GM12878 (cell line): ENCODE results near the gene SCAMP4. TPM values are rescaled to one million over a fixed set of nuclear protein-coding genes. Genes with fewer than 3 reads are reported as not detected.

Experiments used
- polyA plus RNA-seq, 11 experiments: library from polyadenylated mRNA; depleted of rRNA in 4 of 11; unstranded in 6 of 11; stranded (reverse) in 5 of 11; fragments of >200 nt; fragmentation: Nextera tagmentation in 4 of 11; fragmentation: Illumina TruSeq in 1 of 11; extraction: Ambion mirVana in 4 of 11; extraction: Trizol in 1 of 11; gene quantifications; 1 replicate in 1 of 11; 2 replicates in 10 of 11; pipeline versions ENCODE4 v1.2.1 to v1.2.3, GENCODE V29; 2011 to 2016; ENCODE audit warnings: inconsistent platforms in 2 of 11, missing spikeins in 2 of 11, low read depth in 1 of 11
- total RNA-seq, 4 experiments: library from RNA; depleted of rRNA in 3 of 4; stranded (reverse); fragments of >200 nt in 3 of 4; fragmentation: Illumina TruSeq in 1 of 4; extraction: Trizol in 1 of 4; gene quantifications; 2 replicates each; pipeline versions ENCODE4 v1.2.1 to v1.2.3, GENCODE V29; 2013 to 2021

SCAMP4 gene
- total and polyA plus RNA-seq, 10 of the 15 experiments (the other 5 are each of a cell fraction or from before 2014, with no cell fraction given), result 0.63 to 34.7 (median 12.8) TPM

Other genes starting within 250 kb of the SCAMP4 start
Only the 7 nearest of the 12 such genes appear.
- 0.38 and 0.51 TPM in 2 replicates for gene ATP8B3, start 93.1 kb upstream of the SCAMP4 start, total RNA-seq (2014; rRNA removed)
- 0.36 and 0.74 TPM in 2 replicates for gene ATP8B3, start 93.1 kb upstream of the SCAMP4 start, total RNA-seq (2014; rRNA removed; fragmentation: Illumina TruSeq; extraction: Trizol)
- 1.0 and 1.7 TPM in 2 replicates for gene ATP8B3, start 93.1 kb upstream of the SCAMP4 start, total RNA-seq (2021)
- 0.86 and 1.6 TPM in 2 replicates for gene ATP8B3, start 93.1 kb upstream of the SCAMP4 start, polyA plus RNA-seq (2011; rRNA removed)
- gene ATP8B3, start 93.1 kb upstream of the SCAMP4 start, polyA plus RNA-seq (2014; fragmentation: Illumina TruSeq; extraction: Trizol), result 0.43 and 0.48 TPM in 2 replicates
- under 1 TPM; 0.13 to 0.34 TPM for gene ATP8B3, start 93.1 kb upstream of the SCAMP4 start, polyA plus RNA-seq (2014; fragmentation: Nextera tagmentation; extraction: Ambion mirVana)
- 0.76 and 1.3 TPM in 2 replicates for gene ATP8B3, start 93.1 kb upstream of the SCAMP4 start, polyA plus RNA-seq (2014; rRNA removed)
- gene ATP8B3, start 93.1 kb upstream of the SCAMP4 start, polyA plus RNA-seq (2016; fragmentation: Nextera tagmentation; extraction: Ambion mirVana), result 1 to 10 TPM in 1 of 2 experiments, under 1 TPM in 1; 0.54 to 1.0 TPM
- 5.2 and 11.7 TPM in 2 replicates for gene REXO1, start 56.9 kb upstream of the SCAMP4 start, total RNA-seq (2014; rRNA removed)
- gene REXO1, start 56.9 kb upstream of the SCAMP4 start, total RNA-seq (2014; rRNA removed; fragmentation: Illumina TruSeq; extraction: Trizol), result 6.4 and 8.5 TPM in 2 replicates
- gene REXO1, start 56.9 kb upstream of the SCAMP4 start, total RNA-seq (2021), result 38.1 and 45.2 TPM in 2 replicates
- gene REXO1, start 56.9 kb upstream of the SCAMP4 start, polyA plus RNA-seq (2011; rRNA removed), result 2.7 and 9.5 TPM in 2 replicates
- gene REXO1, start 56.9 kb upstream of the SCAMP4 start, polyA plus RNA-seq (2014; fragmentation: Illumina TruSeq; extraction: Trizol), result 4.0 and 8.2 TPM in 2 replicates
- under 1 TPM; 0.03 to 0.64 TPM for gene REXO1, start 56.9 kb upstream of the SCAMP4 start, polyA plus RNA-seq (2014; fragmentation: Nextera tagmentation; extraction: Ambion mirVana)
- 31.3 and 38.2 TPM in 2 replicates for gene REXO1, start 56.9 kb upstream of the SCAMP4 start, polyA plus RNA-seq (2014; rRNA removed)
- gene REXO1, start 56.9 kb upstream of the SCAMP4 start, polyA plus RNA-seq (2016; fragmentation: Nextera tagmentation; extraction: Ambion mirVana), result 1 to 10 TPM; 3.7 to 8.4 TPM
- gene KLF16, start 41.8 kb upstream of the SCAMP4 start, total RNA-seq (2014; rRNA removed), result 5.4 and 6.2 TPM in 2 replicates
- 2.2 and 2.6 TPM in 2 replicates for gene KLF16, start 41.8 kb upstream of the SCAMP4 start, total RNA-seq (2014; rRNA removed; fragmentation: Illumina TruSeq; extraction: Trizol)
- gene KLF16, start 41.8 kb upstream of the SCAMP4 start, total RNA-seq (2021), result 37.6 and 41.2 TPM in 2 replicates
- 0.89 and 1.6 TPM in 2 replicates for gene KLF16, start 41.8 kb upstream of the SCAMP4 start, polyA plus RNA-seq (2011; rRNA removed)
- gene KLF16, start 41.8 kb upstream of the SCAMP4 start, polyA plus RNA-seq (2014; fragmentation: Illumina TruSeq; extraction: Trizol), result 0.57 and 2.6 TPM in 2 replicates
- under 1 TPM; 0.03 to 0.24 TPM for gene KLF16, start 41.8 kb upstream of the SCAMP4 start, polyA plus RNA-seq (2014; fragmentation: Nextera tagmentation; extraction: Ambion mirVana)
- gene KLF16, start 41.8 kb upstream of the SCAMP4 start, polyA plus RNA-seq (2014; rRNA removed), result 13.4 and 13.7 TPM in 2 replicates
- 1 to 10 TPM; 2.1 to 2.5 TPM for gene KLF16, start 41.8 kb upstream of the SCAMP4 start, polyA plus RNA-seq (2016; fragmentation: Nextera tagmentation; extraction: Ambion mirVana)
- gene ABHD17A, start 19.9 kb upstream of the SCAMP4 start, total RNA-seq (2014; rRNA removed), result 109 and 126 TPM in 2 replicates
- gene ABHD17A, start 19.9 kb upstream of the SCAMP4 start, total RNA-seq (2014; rRNA removed; fragmentation: Illumina TruSeq; extraction: Trizol), result 5.6 and 7.0 TPM in 2 replicates
- gene ABHD17A, start 19.9 kb upstream of the SCAMP4 start, total RNA-seq (2021), result 72.6 and 77.6 TPM in 2 replicates
- gene ABHD17A, start 19.9 kb upstream of the SCAMP4 start, polyA plus RNA-seq (2011; rRNA removed), result 7.7 and 25.3 TPM in 2 replicates
- 0.87 and 2.5 TPM in 2 replicates for gene ABHD17A, start 19.9 kb upstream of the SCAMP4 start, polyA plus RNA-seq (2014; fragmentation: Illumina TruSeq; extraction: Trizol)
- under 1 TPM in 1 of 2 experiments, not detected in 1; 0.13 TPM for gene ABHD17A, start 19.9 kb upstream of the SCAMP4 start, polyA plus RNA-seq (2014; fragmentation: Nextera tagmentation; extraction: Ambion mirVana)
- gene ABHD17A, start 19.9 kb upstream of the SCAMP4 start, polyA plus RNA-seq (2014; rRNA removed), result 84.5 and 105 TPM in 2 replicates
- 10 to 100 TPM; 28.8 to 45.7 TPM for gene ABHD17A, start 19.9 kb upstream of the SCAMP4 start, polyA plus RNA-seq (2016; fragmentation: Nextera tagmentation; extraction: Ambion mirVana)
- gene ADAT3, start within 50 bp of the SCAMP4 start, total RNA-seq (2014; rRNA removed), result 3.8 and 5.6 TPM in 2 replicates
- gene ADAT3, start within 50 bp of the SCAMP4 start, total RNA-seq (2014; rRNA removed; fragmentation: Illumina TruSeq; extraction: Trizol), result 0.27 TPM in 1 of 2 replicates, not detected in the other
- 11.6 and 11.8 TPM in 2 replicates for gene ADAT3, start within 50 bp of the SCAMP4 start, total RNA-seq (2021)
- gene ADAT3, start within 50 bp of the SCAMP4 start, polyA plus RNA-seq (2011; rRNA removed), result 0.13 and 0.46 TPM in 2 replicates
- not detected in 2 replicates for gene ADAT3, start within 50 bp of the SCAMP4 start, polyA plus RNA-seq (2014; fragmentation: Illumina TruSeq; extraction: Trizol)
- gene ADAT3, start within 50 bp of the SCAMP4 start, polyA plus RNA-seq (2014; fragmentation: Nextera tagmentation; extraction: Ambion mirVana), result not detected
- 11.0 and 13.2 TPM in 2 replicates for gene ADAT3, start within 50 bp of the SCAMP4 start, polyA plus RNA-seq (2014; rRNA removed)
- 1 to 10 TPM; 7.7 to 8.9 TPM for gene ADAT3, start within 50 bp of the SCAMP4 start, polyA plus RNA-seq (2016; fragmentation: Nextera tagmentation; extraction: Ambion mirVana)
- 78.9 and 79.6 TPM in 2 replicates for gene CSNK1G2, start 35.8 kb downstream of the SCAMP4 start, total RNA-seq (2014; rRNA removed)
- gene CSNK1G2, start 35.8 kb downstream of the SCAMP4 start, total RNA-seq (2014; rRNA removed; fragmentation: Illumina TruSeq; extraction: Trizol), result 24.6 and 32.5 TPM in 2 replicates
- gene CSNK1G2, start 35.8 kb downstream of the SCAMP4 start, total RNA-seq (2021), result 67.3 and 71.3 TPM in 2 replicates
- gene CSNK1G2, start 35.8 kb downstream of the SCAMP4 start, polyA plus RNA-seq (2011; rRNA removed), result 25.2 and 54.1 TPM in 2 replicates
- 3.1 and 17.5 TPM in 2 replicates for gene CSNK1G2, start 35.8 kb downstream of the SCAMP4 start, polyA plus RNA-seq (2014; fragmentation: Illumina TruSeq; extraction: Trizol)
- under 1 TPM; 0.64 to 0.84 TPM for gene CSNK1G2, start 35.8 kb downstream of the SCAMP4 start, polyA plus RNA-seq (2014; fragmentation: Nextera tagmentation; extraction: Ambion mirVana)
- 107 and 109 TPM in 2 replicates for gene CSNK1G2, start 35.8 kb downstream of the SCAMP4 start, polyA plus RNA-seq (2014; rRNA removed)
- 1 to 10 TPM; 4.6 to 5.6 TPM for gene CSNK1G2, start 35.8 kb downstream of the SCAMP4 start, polyA plus RNA-seq (2016; fragmentation: Nextera tagmentation; extraction: Ambion mirVana)
- 18.3 and 19.9 TPM in 2 replicates for gene BTBD2, start 110.3 kb downstream of the SCAMP4 start, total RNA-seq (2014; rRNA removed)
- gene BTBD2, start 110.3 kb downstream of the SCAMP4 start, total RNA-seq (2014; rRNA removed; fragmentation: Illumina TruSeq; extraction: Trizol), result 8.2 and 10.6 TPM in 2 replicates
- gene BTBD2, start 110.3 kb downstream of the SCAMP4 start, total RNA-seq (2021), result 62.2 and 66.2 TPM in 2 replicates
- 8.8 and 18.6 TPM in 2 replicates for gene BTBD2, start 110.3 kb downstream of the SCAMP4 start, polyA plus RNA-seq (2011; rRNA removed)
- gene BTBD2, start 110.3 kb downstream of the SCAMP4 start, polyA plus RNA-seq (2014; fragmentation: Illumina TruSeq; extraction: Trizol), result 3.2 and 10.1 TPM in 2 replicates
- gene BTBD2, start 110.3 kb downstream of the SCAMP4 start, polyA plus RNA-seq (2014; fragmentation: Nextera tagmentation; extraction: Ambion mirVana), result under 1 TPM; 0.13 to 0.37 TPM
- 45.4 and 50.9 TPM in 2 replicates for gene BTBD2, start 110.3 kb downstream of the SCAMP4 start, polyA plus RNA-seq (2014; rRNA removed)
- 1 to 10 TPM; 4.5 to 5.5 TPM for gene BTBD2, start 110.3 kb downstream of the SCAMP4 start, polyA plus RNA-seq (2016; fragmentation: Nextera tagmentation; extraction: Ambion mirVana)